Right atrium auricular region (tissue), 2 donors: ENCODE data around the gene DDIT4. TPM values are rescaled to one million over a fixed set of nuclear protein-coding genes. Genes with fewer than 3 reads are reported as not detected.

Experiments used
- DNase-seq: peaks from one replicate; pipeline ENCODE4 v3.0.0-alpha.2; 2019; ENCODE audit warnings: low spot score
- H3K27ac ChIP-seq, 2 donors: fragments of 200-600 bp; sonication (generic); 1 replicate in 1 of 2; 2 replicates in 1 of 2; pipeline ENCODE4 v1.5.1; 2016 to 2019
- H3K27me3 ChIP-seq, 2 donors: fragments of 200-600 bp; sonication (generic); one replicate each; pipeline versions ENCODE4 v1.5.1 to v1.6.0; 2017 to 2019
- H3K36me3 ChIP-seq: fragments of 200-600 bp; sonication (generic); one replicate; pipeline ENCODE4 v1.5.1; 2016
- H3K4me1 ChIP-seq, 2 donors: fragments of 200-600 bp; sonication (generic); one replicate each; pipeline versions ENCODE4 v1.5.1 to v1.6.0; 2017 to 2019
- H3K4me3 ChIP-seq, 2 donors: fragments of 200-600 bp; sonication (generic); 1 replicate in 1 of 2; 2 replicates in 1 of 2; pipeline ENCODE4 v1.5.1; 2017 to 2019; ENCODE audit warnings: mild to moderate bottlenecking in 1 of 2, moderate library complexity in 1 of 2
- H3K9me3 ChIP-seq, 2 donors: fragments of 200-600 bp; sonication (generic); one replicate each; pipeline ENCODE4 v1.5.1; 2019
- CTCF ChIP-seq, 2 donors: fragments of 200-600 bp; sonication (generic); IDR thresholded peaks; one replicate each; pipeline ENCODE4 v1.5.1; 2019; ENCODE audit warnings: antibody characterized with exemption in 2 of 2
- total RNA-seq, 2 donors: library from RNA; depleted of rRNA; stranded (reverse); fragments of >200 nt; gene quantifications; one replicate each; pipeline ENCODE4 v1.1.0, GENCODE V29; 2016

Gene DDIT4
- total RNA-seq, 2 donors from 2014 or later = 100 to 136 TPM

GRCh38 chr10:72274213-72274729 lies 547 bp downstream of the DDIT4 start:
- no peak for TF ChIP-seq CTCF (IDR thresholded peaks at IDR 0.05)
- peak overlapping the region; percentile 89 to 99 for H3K4me3 ChIP-seq
- no peaks in the 10 kb centered on the region for H3K9me3 ChIP-seq
- no peaks in the 10 kb centered on the region for H3K27me3 ChIP-seq
- peaks cover 26% of the 10 kb centered on the region for H3K36me3 ChIP-seq
- no peak for DNase-seq
- peak overlapping the region; percentile 99 for H3K27ac ChIP-seq
- peaks cover 0 to 42% of the 10 kb centered on the region in 2 donors for H3K4me1 ChIP-seq

DNA sequence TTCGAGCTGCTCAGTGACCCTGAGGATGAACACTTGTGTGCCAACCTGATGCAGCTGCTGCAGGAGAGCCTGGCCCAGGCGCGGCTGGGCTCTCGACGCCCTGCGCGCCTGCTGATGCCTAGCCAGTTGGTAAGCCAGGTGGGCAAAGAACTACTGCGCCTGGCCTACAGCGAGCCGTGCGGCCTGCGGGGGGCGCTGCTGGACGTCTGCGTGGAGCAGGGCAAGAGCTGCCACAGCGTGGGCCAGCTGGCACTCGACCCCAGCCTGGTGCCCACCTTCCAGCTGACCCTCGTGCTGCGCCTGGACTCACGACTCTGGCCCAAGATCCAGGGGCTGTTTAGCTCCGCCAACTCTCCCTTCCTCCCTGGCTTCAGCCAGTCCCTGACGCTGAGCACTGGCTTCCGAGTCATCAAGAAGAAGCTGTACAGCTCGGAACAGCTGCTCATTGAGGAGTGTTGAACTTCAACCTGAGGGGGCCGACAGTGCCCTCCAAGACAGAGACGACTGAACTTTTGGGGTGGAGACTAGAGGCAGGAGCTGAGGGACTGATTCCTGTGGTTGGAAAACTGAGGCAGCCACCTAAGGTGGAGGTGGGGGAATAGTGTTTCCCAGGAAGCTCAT lies 1.1 kb downstream of the DDIT4 start:
- H3K4me3 ChIP-seq = peak overlapping the region; percentile 89 to 99
- H3K27me3 ChIP-seq = no peaks in the 10 kb centered on the region
- H3K36me3 ChIP-seq = peaks cover 26% of the 10 kb centered on the region
- peak; percentile 79 for DNase-seq
- H3K9me3 ChIP-seq = no peaks in the 10 kb centered on the region
- peak overlapping the region; percentile 99 for H3K27ac ChIP-seq
- H3K4me1 ChIP-seq = peaks cover 0 to 42% of the 10 kb centered on the region in 2 donors
- TF ChIP-seq CTCF (IDR thresholded peaks at IDR 0.05) = peak; percentile 49 to 86

DNA sequence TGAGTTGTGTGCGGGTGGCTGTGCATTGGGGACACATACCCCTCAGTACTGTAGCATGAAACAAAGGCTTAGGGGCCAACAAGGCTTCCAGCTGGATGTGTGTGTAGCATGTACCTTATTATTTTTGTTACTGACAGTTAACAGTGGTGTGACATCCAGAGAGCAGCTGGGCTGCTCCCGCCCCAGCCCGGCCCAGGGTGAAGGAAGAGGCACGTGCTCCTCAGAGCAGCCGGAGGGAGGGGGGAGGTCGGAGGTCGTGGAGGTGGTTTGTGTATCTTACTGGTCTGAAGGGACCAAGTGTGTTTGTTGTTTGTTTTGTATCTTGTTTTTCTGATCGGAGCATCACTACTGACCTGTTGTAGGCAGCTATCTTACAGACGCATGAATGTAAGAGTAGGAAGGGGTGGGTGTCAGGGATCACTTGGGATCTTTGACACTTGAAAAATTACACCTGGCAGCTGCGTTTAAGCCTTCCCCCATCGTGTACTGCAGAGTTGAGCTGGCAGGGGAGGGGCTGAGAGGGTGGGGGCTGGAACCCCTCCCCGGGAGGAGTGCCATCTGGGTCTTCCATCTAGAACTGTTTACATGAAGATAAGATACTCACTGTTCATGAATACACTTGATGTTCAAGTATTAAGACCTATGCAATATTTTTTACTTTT lies 1.8 kb downstream of the DDIT4 start:
- Histone ChIP-seq H3K27ac (peak overlapping the region; percentile 99), H3K4me1 (peaks cover 0 to 38% of the 10 kb centered on the region in 2 donors), H3K36me3 (peaks cover 26% of the 10 kb centered on the region), H3K9me3 (no peaks in the 10 kb centered on the region), H3K27me3 (no peaks in the 10 kb centered on the region), H3K4me3 (peak overlapping the region; percentile 89 to 99)
- no peak for DNase-seq
- TF ChIP-seq CTCF (IDR thresholded peaks at IDR 0.05) = no peak

DNA sequence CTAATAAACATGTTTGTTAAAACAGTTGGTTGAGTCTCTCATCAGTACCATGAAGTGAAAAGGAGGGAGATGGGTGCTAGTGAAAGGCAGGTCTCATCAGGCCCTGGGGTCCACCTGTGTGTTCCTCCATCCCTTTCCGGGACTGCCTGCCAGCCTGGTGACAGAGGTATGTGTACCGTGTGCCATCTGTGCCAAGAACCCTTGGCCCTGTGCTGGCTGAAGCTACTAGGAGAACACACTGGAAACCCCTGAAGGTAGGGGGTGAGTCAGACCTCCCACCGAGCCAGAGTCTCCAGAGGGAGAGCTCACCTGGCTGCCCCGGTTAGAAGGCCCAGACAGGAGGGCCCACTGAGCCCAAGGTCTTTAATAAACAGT lies 2.3 kb downstream of the DDIT4 start:
- Histone ChIP-seq H3K27me3 (no peaks in the 10 kb centered on the region), H3K4me1 (peaks cover 0 to 33% of the 10 kb centered on the region in 2 donors), H3K36me3 (peaks cover 26% of the 10 kb centered on the region), H3K9me3 (no peaks in the 10 kb centered on the region), H3K4me3 (peak overlapping the region; percentile 89 to 99), H3K27ac (peak overlapping the region; percentile 99)
- no peak for TF ChIP-seq CTCF (IDR thresholded peaks at IDR 0.05)
- no peak for DNase-seq

- peaks cover 0 to 33% of the 10 kb centered on the region in 2 donors for H3K4me1 ChIP-seq
- no peak for TF ChIP-seq CTCF (IDR thresholded peaks at IDR 0.05)
- peak; percentile 68 for DNase-seq
- H3K4me3 ChIP-seq = peak overlapping the region; percentile 89 to 99
- peaks cover 26% of the 10 kb centered on the region for H3K36me3 ChIP-seq
- no peaks in the 10 kb centered on the region for H3K27me3 ChIP-seq
- peak overlapping the region; percentile 99 for H3K27ac ChIP-seq
- no peaks in the 10 kb centered on the region for H3K9me3 ChIP-seq
Observed at GRCh38 chr10:72276421-72277339, 3.0 kb downstream of the DDIT4 start.
